ENCODE measurements around the gene CYP21A2.

GRCh38 chr6:32045811-32046449 lies 7.7 kb downstream of the CYP21A2 start:
- TF ChIP-seq POLR2A (IDR thresholded peaks at IDR 0.05) (no peak), CTCF (IDR thresholded peaks at IDR 0.05) (no peak)
